K562 (cell line): ENCODE results near the gene SPATC1L. TPM values are rescaled to one million over a fixed set of nuclear protein-coding genes. Genes with fewer than 3 reads are reported as not detected.
A peak's percentile ranks its signal among the peaks of the same experiment; 100 is the strongest.

Experiments used
- CXXC5 ChIP-seq: fragments of 250-450 bp; sonication (Bioruptor Pico); IDR thresholded peaks from 2 replicates; pipeline ENCODE4 v1.8.0; 2022; ENCODE audit warnings: inconsistent platforms, mild to moderate bottlenecking, moderate library complexity
- GABPA ChIP-seq: fragments of 200-800 bp; sonication (Bioruptor generic); conservative IDR thresholded peaks from 2 replicates; pipeline ENCODE4 v1.6.1; 2016; ENCODE audit warnings: low read depth, missing genetic modification characterization, missing compliant biosample characterization
- MECOM ChIP-seq: fragments of 250-450 bp; sonication (Bioruptor Pico); IDR thresholded peaks from 2 replicates; pipeline ENCODE4 v1.8.0; 2022; ENCODE audit warnings: inconsistent platforms
- NFIX ChIP-seq: fragments of 250-450 bp; sonication (Bioruptor Pico); IDR thresholded peaks from 2 replicates; pipeline ENCODE4 v1.4.0; 2020; ENCODE audit warnings: low read depth, mild to moderate bottlenecking, moderate library complexity
- RBBP5 ChIP-seq: fragments of 200-600 bp; sonication (generic); IDR thresholded peaks from 2 replicates; pipeline ENCODE4 v1.6.1; 2012; ENCODE audit warnings: borderline replicate concordance, mild to moderate bottlenecking, low read length, control low read depth, inconsistent platforms; ENCODE audit not compliant: insufficient read depth, poor library complexity, severe bottlenecking
- RBM25 ChIP-seq: fragments of 200-400 bp; formaldehyde crosslinking; IDR thresholded peaks from 2 replicates; pipeline ENCODE4 v1.6.1; 2018; ENCODE audit warnings: low read length, low read depth, moderate library complexity; ENCODE audit not compliant: severe bottlenecking
- SIX5 ChIP-seq, 2 experiments: IDR thresholded peaks; 2 replicates each; pipeline ENCODE4 v1.6.1; 2011; ENCODE audit warnings: low read length in 2 of 2, borderline replicate concordance in 1 of 2, low read depth in 1 of 2, mild to moderate bottlenecking in 1 of 2, moderate library complexity in 1 of 2; ENCODE audit not compliant: insufficient read depth in 1 of 2
- ZNF175 ChIP-seq: fragments of 200-800 bp; sonication (Bioruptor generic); IDR thresholded peaks from 2 replicates; pipeline ENCODE4 v1.6.1; 2016; ENCODE audit warnings: low read depth, mild to moderate bottlenecking, missing genetic modification characterization, missing compliant biosample characterization
- ZNF280A ChIP-seq: fragments of 450-650 bp; IDR thresholded peaks from 2 replicates; pipeline ENCODE4 v1.6.1; 2018; ENCODE audit warnings: mild to moderate bottlenecking, low read depth; ENCODE audit not compliant: partially characterized antibody
- ZNF431 ChIP-seq: sonication (generic); formaldehyde crosslinking; IDR thresholded peaks from 2 replicates; pipeline ENCODE4 v1.8.0; 2022; ENCODE audit warnings: mild to moderate bottlenecking, missing genetic modification reagents
- ZNF780A ChIP-seq: fragments of 250-450 bp; sonication (Bioruptor Pico); IDR thresholded peaks from 2 replicates; pipeline ENCODE4 v1.5.0; 2021; ENCODE audit warnings: mild to moderate bottlenecking
- polyA plus RNA-seq, 8 experiments: library from polyadenylated mRNA; depleted of rRNA in 4 of 8; stranded (reverse) in 5 of 8; unstranded in 3 of 8; fragments of >200 nt; fragmentation: Nextera tagmentation in 2 of 8; fragmentation: Illumina TruSeq in 1 of 8; extraction: Ambion mirVana in 2 of 8; extraction: Trizol in 1 of 8; gene quantifications; 2 replicates each; pipeline versions ENCODE4 v1.2.1 to v1.2.3, GENCODE V29; 2011 to 2014; ENCODE audit warnings: inconsistent platforms in 1 of 8, missing spikeins in 1 of 8
- total RNA-seq, 7 experiments: library from RNA; depleted of rRNA in 6 of 7; stranded (reverse); fragments of >200 nt in 6 of 7; fragmentation: Illumina TruSeq in 2 of 7; extraction: Trizol in 2 of 7; gene quantifications; 2 replicates each; pipeline versions ENCODE4 v1.2.1 to v1.2.3, GENCODE V29; 2011 to 2021; ENCODE audit warnings: low replicate concordance in 1 of 7
- TF ChIP-seq, protein P1 (sequence below): fragments of 200-800 bp; sonication (Bioruptor generic); IDR thresholded peaks from 2 replicates; pipeline ENCODE4 v1.6.1; 2017; ENCODE audit warnings: missing genetic modification characterization, missing compliant biosample characterization
- TF ChIP-seq, protein P2 (sequence below): IDR thresholded peaks from 2 replicates; pipeline ENCODE4 v1.6.1; 2011; ENCODE audit warnings: borderline replicate concordance, low read depth, mild to moderate bottlenecking, moderate library complexity, low read length; ENCODE audit not compliant: insufficient read depth, poor library complexity, severe bottlenecking
- TF ChIP-seq, protein P3 (sequence below), 3 experiments: fragments of 200-800 bp in 1 of 3; sonication (Bioruptor generic) in 1 of 3; sonication (generic) in 1 of 3; formaldehyde crosslinking in 1 of 3; IDR thresholded peaks; 2 replicates each; pipeline versions ENCODE4 v1.6.1 to v1.8.0; 2016 to 2022; ENCODE audit warnings: mild to moderate bottlenecking in 2 of 3, missing compliant biosample characterization in 2 of 3, missing genetic modification characterization in 2 of 3, missing genetic modification reagents in 1 of 3
- TF ChIP-seq, protein P4 (sequence below): fragments of 250-450 bp; sonication (Bioruptor Pico); IDR thresholded peaks from 2 replicates; pipeline ENCODE4 v1.8.0; 2022; ENCODE audit warnings: inconsistent platforms, mild to moderate bottlenecking, moderate library complexity, borderline replicate concordance

SPATC1L gene
- total and polyA plus RNA-seq, 9 of the 15 experiments (the other 6 are each of a cell fraction or from before 2014, with no cell fraction given) = 0.14 to 121 (median 34.0) TPM; not detected in 1

DNA sequence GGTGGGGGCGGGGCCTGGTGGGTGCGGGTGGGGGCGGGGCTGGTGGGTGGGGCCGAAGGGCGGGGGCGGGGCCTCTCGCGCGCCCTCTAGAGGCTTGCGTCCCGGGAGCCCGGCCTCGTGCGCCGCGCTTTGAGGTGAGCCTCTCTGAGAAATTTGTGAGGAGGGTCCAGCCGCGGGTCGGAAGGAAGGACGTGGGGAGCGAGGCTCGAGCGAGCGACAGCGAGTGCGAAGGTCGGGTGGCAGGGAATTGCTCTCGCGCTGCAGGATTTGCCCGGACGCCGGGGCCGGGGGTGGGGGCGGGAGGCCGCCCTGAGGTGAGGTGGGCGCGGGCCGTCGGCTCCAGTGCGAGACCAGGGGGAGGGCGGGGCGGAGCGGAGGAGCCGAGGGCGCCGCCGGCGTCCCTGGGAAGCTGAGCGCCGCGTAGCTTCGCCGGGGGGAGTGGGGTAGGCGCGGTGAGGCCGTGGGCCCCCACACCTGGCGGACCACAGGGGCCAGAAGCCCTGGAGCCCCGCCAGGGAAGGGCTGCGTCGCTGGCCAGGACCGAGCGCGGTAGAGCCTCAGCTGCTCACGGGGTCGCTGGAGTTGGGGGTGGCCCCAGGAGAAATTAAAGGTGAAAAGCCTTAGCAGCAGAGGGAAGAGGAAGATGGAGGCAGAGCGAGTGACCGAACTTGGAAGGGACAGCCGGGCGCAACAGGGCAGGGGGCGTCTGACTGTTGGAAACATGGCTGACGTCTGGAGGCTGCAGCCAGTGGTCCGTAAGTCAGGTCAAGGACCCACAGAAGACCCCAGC lies 45.1 kb upstream of the SPATC1L start (continued):
- TF ChIP-seq, protein P1, sequence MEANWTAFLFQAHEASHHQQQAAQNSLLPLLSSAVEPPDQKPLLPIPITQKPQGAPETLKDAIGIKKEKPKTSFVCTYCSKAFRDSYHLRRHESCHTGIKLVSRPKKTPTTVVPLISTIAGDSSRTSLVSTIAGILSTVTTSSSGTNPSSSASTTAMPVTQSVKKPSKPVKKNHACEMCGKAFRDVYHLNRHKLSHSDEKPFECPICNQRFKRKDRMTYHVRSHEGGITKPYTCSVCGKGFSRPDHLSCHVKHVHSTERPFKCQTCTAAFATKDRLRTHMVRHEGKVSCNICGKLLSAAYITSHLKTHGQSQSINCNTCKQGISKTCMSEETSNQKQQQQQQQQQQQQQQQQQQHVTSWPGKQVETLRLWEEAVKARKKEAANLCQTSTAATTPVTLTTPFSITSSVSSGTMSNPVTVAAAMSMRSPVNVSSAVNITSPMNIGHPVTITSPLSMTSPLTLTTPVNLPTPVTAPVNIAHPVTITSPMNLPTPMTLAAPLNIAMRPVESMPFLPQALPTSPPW (CRISPR knock-in tag) = peak; percentile 98
- TF ChIP-seq CXXC5 (CRISPR knock-in tag) (peak; percentile 67), ZNF175 (CRISPR knock-in tag) (no peak), ZNF780A (CRISPR knock-in tag) (no peak), SIX5 (IDR thresholded peaks at IDR 0.05; ENCODE audit: borderline replicate concordance in 1 of 2, insufficient read depth in 1 of 2, low read depth in 1 of 2, low read length in 2 of 2) (no peak), ZNF431 (CRISPR knock-in tag) (no peak), MECOM (CRISPR knock-in tag) (no peak), ZNF280A (no peak), RBM25 (no peak), GABPA (tag) (no peak), NFIX (CRISPR knock-in tag) (no peak), RBBP5 (peak; percentile 59)
- TF ChIP-seq, protein P2, sequence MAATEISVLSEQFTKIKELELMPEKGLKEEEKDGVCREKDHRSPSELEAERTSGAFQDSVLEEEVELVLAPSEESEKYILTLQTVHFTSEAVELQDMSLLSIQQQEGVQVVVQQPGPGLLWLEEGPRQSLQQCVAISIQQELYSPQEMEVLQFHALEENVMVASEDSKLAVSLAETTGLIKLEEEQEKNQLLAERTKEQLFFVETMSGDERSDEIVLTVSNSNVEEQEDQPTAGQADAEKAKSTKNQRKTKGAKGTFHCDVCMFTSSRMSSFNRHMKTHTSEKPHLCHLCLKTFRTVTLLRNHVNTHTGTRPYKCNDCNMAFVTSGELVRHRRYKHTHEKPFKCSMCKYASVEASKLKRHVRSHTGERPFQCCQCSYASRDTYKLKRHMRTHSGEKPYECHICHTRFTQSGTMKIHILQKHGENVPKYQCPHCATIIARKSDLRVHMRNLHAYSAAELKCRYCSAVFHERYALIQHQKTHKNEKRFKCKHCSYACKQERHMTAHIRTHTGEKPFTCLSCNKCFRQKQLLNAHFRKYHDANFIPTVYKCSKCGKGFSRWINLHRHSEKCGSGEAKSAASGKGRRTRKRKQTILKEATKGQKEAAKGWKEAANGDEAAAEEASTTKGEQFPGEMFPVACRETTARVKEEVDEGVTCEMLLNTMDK = peak; percentile 91
- TF ChIP-seq, protein P3, sequence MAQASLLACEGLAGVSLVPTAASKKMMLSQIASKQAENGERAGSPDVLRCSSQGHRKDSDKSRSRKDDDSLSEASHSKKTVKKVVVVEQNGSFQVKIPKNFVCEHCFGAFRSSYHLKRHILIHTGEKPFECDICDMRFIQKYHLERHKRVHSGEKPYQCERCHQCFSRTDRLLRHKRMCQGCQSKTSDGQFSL (CRISPR knock-in tag; IDR thresholded peaks at IDR 0.05) = no peak
- TF ChIP-seq, protein P3 (tag; IDR thresholded peaks at IDR 0.05) = no peak; a peak in 1 of 4 replicates
- TF ChIP-seq, protein P4, sequence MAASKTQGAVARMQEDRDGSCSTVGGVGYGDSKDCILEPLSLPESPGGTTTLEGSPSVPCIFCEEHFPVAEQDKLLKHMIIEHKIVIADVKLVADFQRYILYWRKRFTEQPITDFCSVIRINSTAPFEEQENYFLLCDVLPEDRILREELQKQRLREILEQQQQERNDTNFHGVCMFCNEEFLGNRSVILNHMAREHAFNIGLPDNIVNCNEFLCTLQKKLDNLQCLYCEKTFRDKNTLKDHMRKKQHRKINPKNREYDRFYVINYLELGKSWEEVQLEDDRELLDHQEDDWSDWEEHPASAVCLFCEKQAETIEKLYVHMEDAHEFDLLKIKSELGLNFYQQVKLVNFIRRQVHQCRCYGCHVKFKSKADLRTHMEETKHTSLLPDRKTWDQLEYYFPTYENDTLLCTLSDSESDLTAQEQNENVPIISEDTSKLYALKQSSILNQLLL (CRISPR knock-in tag) = no peak
